ENCODE data around the gene PKIG. TPM values are rescaled to one million over a fixed set of nuclear protein-coding genes. Genes with fewer than 3 reads are reported as not detected.
A peak's percentile ranks its signal among the peaks of the same experiment; 100 is the strongest.

The PKIG gene
- polyA plus RNA-seq, 3 donors = 0.67 to 1.4 (median 0.84) TPM

GRCh38 chr20:44592366-44592765, 10.0 kb downstream of the PKIG start:
- H3K27me3 ChIP-seq (ENCODE audit: control insufficient read depth in 2 of 2, insufficient read depth in 2 of 2, low read length in 2 of 2) = no peaks in the 10 kb centered on the region
- peaks cover 34% of the 10 kb centered on the region in 2 donors for H3K4me1 ChIP-seq (ENCODE audit: control insufficient read depth in 1 of 2, insufficient read depth in 2 of 2, low read length in 2 of 2)
- Mint-ChIP-seq H3K27ac (peak overlapping the region in 1 of 7 donors; percentile 66), H3K36me3 (no peaks in the 10 kb centered on the region), H3K4me3 (no peak overlapping the region), H3K4me1 (peaks cover 49% of the 10 kb centered on the region), H3K27me3 (ENCODE audit: low read depth in 3 of 3) (no peaks in the 10 kb centered on the region), H3K9me3 (no peaks in the 10 kb centered on the region)
- WGBS (ENCODE audit: insufficient coverage) = 80% methylated on average over 1 of the region's 3 CpGs
- no peak overlapping the region for H3K9ac ChIP-seq (ENCODE audit: insufficient read depth, low read length, poor library complexity, severe bottlenecking)
- H3K4me2 ChIP-seq (replicated peaks; ENCODE audit: extremely low read depth, low read length, poor library complexity, severe bottlenecking) = no peak overlapping the region
- no peak overlapping the region for H3K27ac ChIP-seq (ENCODE audit: low read depth in 1 of 2, low read length in 2 of 2)
- no peaks in the 10 kb centered on the region for H3K79me2 ChIP-seq (ENCODE audit: insufficient read depth, low read length)
- intact Hi-C loops (cut with micrococcal nuclease) = loop anchor here in 1 of 2 donors (10.0 kb wide), 1 partner anchor 48 kb away; no protein-coding TSS in a partner anchor
- TF ChIP-seq, protein P1, sequence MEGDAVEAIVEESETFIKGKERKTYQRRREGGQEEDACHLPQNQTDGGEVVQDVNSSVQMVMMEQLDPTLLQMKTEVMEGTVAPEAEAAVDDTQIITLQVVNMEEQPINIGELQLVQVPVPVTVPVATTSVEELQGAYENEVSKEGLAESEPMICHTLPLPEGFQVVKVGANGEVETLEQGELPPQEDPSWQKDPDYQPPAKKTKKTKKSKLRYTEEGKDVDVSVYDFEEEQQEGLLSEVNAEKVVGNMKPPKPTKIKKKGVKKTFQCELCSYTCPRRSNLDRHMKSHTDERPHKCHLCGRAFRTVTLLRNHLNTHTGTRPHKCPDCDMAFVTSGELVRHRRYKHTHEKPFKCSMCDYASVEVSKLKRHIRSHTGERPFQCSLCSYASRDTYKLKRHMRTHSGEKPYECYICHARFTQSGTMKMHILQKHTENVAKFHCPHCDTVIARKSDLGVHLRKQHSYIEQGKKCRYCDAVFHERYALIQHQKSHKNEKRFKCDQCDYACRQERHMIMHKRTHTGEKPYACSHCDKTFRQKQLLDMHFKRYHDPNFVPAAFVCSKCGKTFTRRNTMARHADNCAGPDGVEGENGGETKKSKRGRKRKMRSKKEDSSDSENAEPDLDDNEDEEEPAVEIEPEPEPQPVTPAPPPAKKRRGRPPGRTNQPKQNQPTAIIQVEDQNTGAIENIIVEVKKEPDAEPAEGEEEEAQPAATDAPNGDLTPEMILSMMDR (IDR thresholded peaks at IDR 0.05) = no peak
- no peak overlapping the region for H2AFZ ChIP-seq (ENCODE audit: insufficient read depth, low read depth, low read length, poor library complexity, severe bottlenecking)
- H3K36me3 ChIP-seq (replicated peaks in 1 of 2; ENCODE audit: control insufficient read depth in 1 of 2, insufficient read depth in 2 of 2, low read length in 2 of 2) = no peaks in the 10 kb centered on the region
- no peaks in the 10 kb centered on the region for H3K9me3 ChIP-seq (replicated peaks in 1 of 2; ENCODE audit: control insufficient read depth in 1 of 2, insufficient read depth in 1 of 2, low read length in 2 of 2)
- H4K20me1 ChIP-seq (ENCODE audit: insufficient read depth, low read length) = no peaks in the 10 kb centered on the region
- no peak overlapping the region for H3K4me3 ChIP-seq (replicated peaks in 1 of 3; ENCODE audit: low read depth in 2 of 3, low read length in 3 of 3)
- DNase-seq = no peak

GRCh38 chr20:44593751-44594150, 11.4 kb downstream of the PKIG start:
- no peaks in the 10 kb centered on the region for H3K36me3 ChIP-seq (replicated peaks in 1 of 2; ENCODE audit: control insufficient read depth in 1 of 2, insufficient read depth in 2 of 2, low read length in 2 of 2)
- peak overlapping the region in 1 of 2 donors; percentile 65 for H3K27ac ChIP-seq (ENCODE audit: low read depth in 1 of 2, low read length in 2 of 2)
- Mint-ChIP-seq H3K27ac (peak overlapping the region in 4 of 7 donors; percentile 59 to 85 (median 62)), H3K9me3 (no peaks in the 10 kb centered on the region), H3K4me3 (peak overlapping the region in 1 of 2 donors; percentile 67), H3K27me3 (ENCODE audit: low read depth in 3 of 3) (no peaks in the 10 kb centered on the region), H3K36me3 (no peaks in the 10 kb centered on the region), H3K4me1 (peaks cover 58% of the 10 kb centered on the region)
- H3K9ac ChIP-seq (ENCODE audit: insufficient read depth, low read length, poor library complexity, severe bottlenecking) = no peak overlapping the region
- DNase-seq = peak in 2 of 3 donors; percentile 32 to 53
- intact Hi-C loops (cut with micrococcal nuclease) = loop anchor here in 1 of 2 donors (10.0 kb wide), 1 partner anchor 49 kb away; no protein-coding TSS in a partner anchor
- peak overlapping the region; percentile 38 for H3K4me2 ChIP-seq (replicated peaks; ENCODE audit: extremely low read depth, low read length, poor library complexity, severe bottlenecking)
- peaks cover 43% of the 10 kb centered on the region in 2 donors for H3K4me1 ChIP-seq (ENCODE audit: control insufficient read depth in 1 of 2, insufficient read depth in 2 of 2, low read length in 2 of 2)
- no peak overlapping the region for H2AFZ ChIP-seq (ENCODE audit: insufficient read depth, low read depth, low read length, poor library complexity, severe bottlenecking)
- no peaks in the 10 kb centered on the region for H3K79me2 ChIP-seq (ENCODE audit: insufficient read depth, low read length)
- H4K20me1 ChIP-seq (ENCODE audit: insufficient read depth, low read length) = no peaks in the 10 kb centered on the region
- TF ChIP-seq, protein P1 (IDR thresholded peaks at IDR 0.05) = no peak
- peak overlapping the region in 1 of 3 experiments; percentile 11 for H3K4me3 ChIP-seq (replicated peaks in 1 of 3; ENCODE audit: low read depth in 2 of 3, low read length in 3 of 3)
- WGBS (ENCODE audit: insufficient coverage) = no CpG with 5 or more reads among the region's 2 CpGs
- no peaks in the 10 kb centered on the region for H3K27me3 ChIP-seq (ENCODE audit: control insufficient read depth in 2 of 2, insufficient read depth in 2 of 2, low read length in 2 of 2)
- H3K9me3 ChIP-seq (replicated peaks in 1 of 2; ENCODE audit: control insufficient read depth in 1 of 2, insufficient read depth in 1 of 2, low read length in 2 of 2) = no peaks in the 10 kb centered on the region
